H1 (cell line): ENCODE results near the gene SMCHD1.

ENCODE experiments used
- BACH1 ChIP-seq: IDR thresholded peaks from 2 replicates; pipeline ENCODE4 v1.6.1; 2012; ENCODE audit warnings: low read length, improper control_type of control experiment
- CHD2 ChIP-seq: IDR thresholded peaks from 2 replicates; pipeline ENCODE4 v1.6.1; 2012; ENCODE audit warnings: low read length, improper control_type of control experiment
- CTCF ChIP-seq, 3 experiments: IDR thresholded peaks; 1 replicate in 2 of 3; 2 replicates in 1 of 3; pipeline versions ENCODE4 v1.5.1 to v1.6.1; 2011; ENCODE audit warnings: low read length in 3 of 3, mild to moderate bottlenecking in 3 of 3, inconsistent platforms in 2 of 3, low read depth in 1 of 3, moderate library complexity in 1 of 3; ENCODE audit not compliant: insufficient read depth in 1 of 3; ENCODE audit errors: control extremely low read depth in 1 of 3
- JUN ChIP-seq: IDR thresholded peaks from 2 replicates; pipeline ENCODE4 v1.6.1; 2011; ENCODE audit warnings: low read depth, mild to moderate bottlenecking, improper control_type of control experiment, low read length
- RBBP5 ChIP-seq: IDR thresholded peaks from 2 replicates; pipeline ENCODE4 v1.7.1; 2012; ENCODE audit warnings: low read depth, mild to moderate bottlenecking, inconsistent platforms, low read length, moderate library complexity, borderline replicate concordance
- SRF ChIP-seq: IDR thresholded peaks from 2 replicates; pipeline ENCODE4 v1.6.1; 2011; ENCODE audit warnings: mild to moderate bottlenecking, low read depth, low read length, moderate library complexity
- TAF1 ChIP-seq: IDR thresholded peaks from 2 replicates; pipeline ENCODE4 v1.6.1; 2011; ENCODE audit warnings: mild to moderate bottlenecking, low read depth, low read length
- ZNF274 ChIP-seq: IDR thresholded peaks from 2 replicates; pipeline ENCODE4 v1.7.0; 2012; ENCODE audit warnings: low read length, borderline replicate concordance; ENCODE audit errors: extremely low read depth

GRCh38 chr18:2805970-2806943, 150.7 kb downstream of the SMCHD1 start:
- TF ChIP-seq CTCF (IDR thresholded peaks at IDR 0.05; ENCODE audit: control extremely low read depth in 1 of 3, insufficient read depth in 1 of 3, low read depth in 1 of 3, low read length in 3 of 3) (no peak), SRF (no peak), CHD2 (no peak), RBBP5 (no peak), TAF1 (no peak), BACH1 (no peak), JUN (no peak), ZNF274 (no peak)
